ENCODE measurements around the gene TAF11L13.
"Not testable (repeated sequence)": the region's sequence is repeated elsewhere in the genome, so short reads cannot be mapped to it uniquely, and the experiment has no call there.

TAF11L13 gene

GRCh38 chr5:17631788-17632187, at the start of gene TAF11L13:
Gene TAF11L13, plus strand, starts transcription at chr5:17632088.
- DNase-seq (ENCODE audit: low read depth): not testable (repeated sequence)

- DNase-seq (ENCODE audit: low read depth): not testable (repeated sequence)
Measured at GRCh38 chr5:17585658-17586057, 46.2 kb upstream of the TAF11L13 start, which contains the start of gene TAF11L7. Gene TAF11L7, minus strand, starts transcription at chr5:17585758.

DNA sequence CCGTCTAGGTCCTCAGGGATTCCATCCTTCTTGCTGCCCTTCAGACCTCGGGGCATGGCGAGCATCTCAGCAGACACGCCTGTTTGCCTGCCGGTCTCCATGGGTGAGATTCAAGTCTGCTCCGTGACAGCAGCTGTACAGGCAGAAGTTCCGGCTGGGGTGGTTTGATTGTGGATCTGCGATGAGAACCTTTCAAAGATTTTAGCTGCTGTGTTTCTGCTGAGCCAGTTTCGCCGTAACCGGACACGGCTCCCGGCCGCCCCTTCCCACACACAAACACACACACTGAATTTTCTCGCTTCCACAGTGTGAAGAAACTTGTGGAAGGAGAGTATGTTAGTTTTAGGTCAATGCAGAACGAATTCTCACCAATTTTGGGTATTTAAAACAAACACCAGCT, 41.0 kb upstream of the TAF11L13 start, which contains the start of gene TAF11L8:
Gene TAF11L8 (minus strand): TSS at position 101 of the 400 bp plus-strand sequence.
- not testable (repeated sequence) for DNase-seq (ENCODE audit: low read depth)

DNA sequence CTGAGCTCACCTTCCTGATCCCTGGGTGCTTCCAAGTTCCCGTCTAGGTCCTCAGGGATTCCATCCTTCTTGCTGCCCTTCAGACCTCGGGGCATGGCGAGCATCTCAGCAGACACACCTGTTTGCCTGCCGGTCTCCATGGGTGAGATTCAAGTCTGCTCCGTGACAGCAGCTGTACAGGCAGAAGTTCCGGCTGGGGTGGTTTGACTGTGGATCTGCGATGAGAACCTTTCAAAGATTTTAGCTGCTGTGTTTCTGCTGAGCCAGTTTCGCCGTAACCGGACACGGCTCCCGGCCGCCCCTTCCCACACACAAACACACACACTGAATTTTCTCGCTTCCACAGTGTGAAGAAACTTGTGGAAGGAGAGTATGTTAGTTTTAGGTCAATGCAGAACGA, 37.6 kb upstream of the TAF11L13 start, which contains the start of gene TAF11L9:
Gene TAF11L9 (minus strand): TSS at position 140 of the 400 bp plus-strand sequence.
- DNase-seq (ENCODE audit: low read depth): not testable (repeated sequence)

GRCh38 chr5:17597728-17598127, 34.2 kb upstream of the TAF11L13 start, which contains the start of gene TAF11L10:
Gene TAF11L10, minus strand, starts transcription at chr5:17597828.
- not testable (repeated sequence) for DNase-seq (ENCODE audit: low read depth)

DNA sequence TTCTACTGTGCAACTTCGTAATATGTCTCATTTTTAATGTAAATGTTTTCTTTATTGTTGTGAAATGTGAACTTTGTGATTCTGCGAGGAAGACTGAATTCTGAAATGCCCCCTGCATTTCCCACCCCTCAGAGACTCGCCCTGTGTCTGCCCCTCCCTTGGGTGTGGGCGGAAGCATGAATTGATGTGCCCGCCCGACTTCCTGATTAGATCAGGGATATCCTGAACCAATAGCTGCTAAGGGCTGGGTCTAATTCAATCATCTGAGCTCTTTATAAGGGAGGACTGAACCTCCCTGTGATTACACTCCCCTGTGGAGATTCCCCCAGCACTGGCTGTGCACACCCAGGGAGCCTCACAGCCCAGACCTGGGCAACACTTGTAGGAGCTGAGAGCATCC, 28.0 kb upstream of the TAF11L13 start, which contains the start of gene TAF11L11:
Gene TAF11L11 (plus strand): TSS at position 304 of the 400 bp plus-strand sequence.
- DNase-seq (ENCODE audit: low read depth): not testable (repeated sequence)

GRCh38 chr5:17604951-17605350, 26.9 kb upstream of the TAF11L13 start:
- no peak for DNase-seq (ENCODE audit: low read depth)

- DNase-seq (ENCODE audit: low read depth): not testable (repeated sequence)
Measured at GRCh38 chr5:17607461-17607860, 24.4 kb upstream of the TAF11L13 start.

DNA sequence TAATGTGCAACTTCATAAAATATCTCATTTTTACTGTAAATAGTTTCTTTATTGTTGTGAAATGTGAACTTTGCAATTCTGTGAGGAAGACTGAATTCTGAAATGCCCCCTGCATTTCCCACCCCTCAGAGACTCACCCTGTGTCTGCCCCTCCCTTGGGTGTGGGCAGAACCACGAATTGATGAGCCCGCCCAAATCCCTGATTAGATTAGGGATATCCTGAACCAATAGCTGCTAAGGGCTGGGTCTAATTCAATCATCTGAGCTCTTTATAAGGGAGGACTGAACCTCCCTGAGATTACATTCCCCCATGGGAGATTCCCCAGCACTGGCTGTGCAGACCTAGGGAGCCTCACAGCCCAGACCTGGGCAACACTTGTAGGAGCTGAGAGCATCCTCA, 21.8 kb upstream of the TAF11L13 start, which contains the start of gene TAF11L12:
Gene TAF11L12 (plus strand): TSS at position 301 of the 400 bp plus-strand sequence.
- not testable (repeated sequence) for DNase-seq (ENCODE audit: low read depth)

- no peak for DNase-seq (ENCODE audit: low read depth)
Measured at GRCh38 chr5:17614872-17615605, 16.8 kb upstream of the TAF11L13 start.

DNA sequence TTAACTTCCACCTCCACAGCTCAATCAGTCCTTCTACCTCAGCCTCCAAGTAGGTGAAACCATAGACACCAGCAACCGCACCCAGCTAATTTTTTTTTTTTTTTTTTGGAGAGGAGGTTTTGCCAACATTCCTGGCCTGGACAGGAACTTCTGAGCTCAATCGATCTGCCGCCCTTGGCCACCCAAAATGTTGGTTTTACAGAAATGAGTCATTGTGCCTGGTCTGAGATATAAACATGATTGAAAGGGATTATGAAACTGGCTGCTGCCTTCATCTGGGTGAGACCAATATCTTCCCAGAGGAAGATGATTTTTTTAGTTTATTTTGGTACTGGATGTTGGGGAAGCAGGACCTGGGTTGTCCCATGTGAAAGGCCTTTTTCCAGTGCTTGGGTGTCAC, 12.5 kb upstream of the TAF11L13 start:
- DNase-seq (ENCODE audit: low read depth): no peak

GRCh38 chr5:17620627-17621026, 11.3 kb upstream of the TAF11L13 start:
- no peak for DNase-seq (ENCODE audit: low read depth)

- DNase-seq (ENCODE audit: low read depth): no peak
Measured at GRCh38 chr5:17625686-17626085, 6.2 kb upstream of the TAF11L13 start.

GRCh38 chr5:17634160-17634559, 2.3 kb downstream of the TAF11L13 start, which contains the start of gene TAF11L14:
Gene TAF11L14, plus strand, starts transcription at chr5:17634460.
- DNase-seq (ENCODE audit: low read depth): no peak

GRCh38 chr5:17649232-17649631, 17.3 kb downstream of the TAF11L13 start:
- not testable (repeated sequence) for DNase-seq (ENCODE audit: low read depth)

DNA sequence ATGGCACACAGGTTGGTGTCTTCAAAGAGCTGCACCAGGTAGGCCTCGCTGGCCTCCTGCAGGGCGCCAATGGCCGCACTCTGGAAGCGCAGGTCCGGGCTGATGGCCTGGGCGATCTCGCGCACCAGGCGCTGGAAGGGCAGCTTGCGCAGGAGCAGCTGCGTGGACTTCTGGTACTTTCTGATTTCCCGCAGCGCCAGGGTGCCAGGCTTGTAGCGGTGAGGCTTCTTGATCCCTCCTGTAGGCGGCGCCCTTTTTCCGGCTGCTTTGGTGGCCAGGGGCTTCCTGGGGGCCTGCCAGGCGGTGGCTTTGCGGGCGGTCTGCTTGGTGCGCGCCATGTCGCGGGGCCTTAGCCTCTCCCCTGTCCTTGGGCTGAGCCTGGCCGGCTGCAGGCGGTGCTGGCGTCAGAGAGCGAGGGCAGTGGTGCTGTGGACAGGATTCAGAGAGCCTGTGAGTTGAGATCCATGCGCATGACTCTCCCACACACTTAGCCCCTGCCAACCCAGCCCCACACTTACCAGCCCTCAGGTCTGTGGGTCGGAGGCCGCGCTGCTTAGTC, 23.4 kb downstream of the TAF11L13 start:
- not testable (repeated sequence) for DNase-seq (ENCODE audit: low read depth)

GRCh38 chr5:17655921-17656320, 24.0 kb downstream of the TAF11L13 start:
- no peak for DNase-seq (ENCODE audit: low read depth)

DNA sequence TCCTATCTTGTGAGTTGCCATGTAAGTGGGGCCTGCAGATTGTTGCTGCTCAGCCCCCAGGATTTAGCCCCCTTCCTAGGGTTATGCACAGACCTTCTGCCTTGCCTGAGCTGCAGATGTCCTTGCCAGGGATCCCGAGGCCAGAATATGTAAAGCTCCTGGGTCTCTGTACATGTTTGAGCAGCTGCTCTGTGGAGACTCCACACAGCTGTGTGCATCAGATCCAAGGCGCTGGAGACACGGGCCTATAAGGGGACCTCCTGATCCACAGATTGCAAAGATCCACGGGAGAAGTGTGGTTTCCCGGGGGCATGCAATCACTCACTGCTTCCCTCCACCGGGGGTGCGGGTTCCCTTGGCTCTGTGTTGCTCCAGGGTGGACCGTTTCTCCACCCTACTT, 31.3 kb downstream of the TAF11L13 start:
- no peak for DNase-seq (ENCODE audit: low read depth)

DNA sequence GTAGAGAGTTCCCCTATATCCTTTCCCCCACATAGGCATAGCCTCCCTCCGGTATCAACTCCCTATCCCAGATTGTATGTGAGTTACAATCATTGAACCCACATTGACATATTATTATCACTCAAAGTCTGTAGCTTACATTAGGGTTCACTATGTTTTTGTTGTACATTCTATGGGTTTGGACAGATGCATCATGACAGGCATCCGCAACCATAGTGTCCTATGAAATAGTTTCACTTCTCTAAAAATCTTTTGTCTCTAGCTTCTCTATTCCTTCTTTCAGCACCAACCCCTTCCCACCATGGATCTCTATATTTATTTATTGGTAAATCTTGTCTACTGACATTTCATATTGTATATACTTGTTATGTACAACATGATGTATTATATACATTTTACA, 33.9 kb downstream of the TAF11L13 start:
- DNase-seq (ENCODE audit: low read depth): no peak

DNA sequence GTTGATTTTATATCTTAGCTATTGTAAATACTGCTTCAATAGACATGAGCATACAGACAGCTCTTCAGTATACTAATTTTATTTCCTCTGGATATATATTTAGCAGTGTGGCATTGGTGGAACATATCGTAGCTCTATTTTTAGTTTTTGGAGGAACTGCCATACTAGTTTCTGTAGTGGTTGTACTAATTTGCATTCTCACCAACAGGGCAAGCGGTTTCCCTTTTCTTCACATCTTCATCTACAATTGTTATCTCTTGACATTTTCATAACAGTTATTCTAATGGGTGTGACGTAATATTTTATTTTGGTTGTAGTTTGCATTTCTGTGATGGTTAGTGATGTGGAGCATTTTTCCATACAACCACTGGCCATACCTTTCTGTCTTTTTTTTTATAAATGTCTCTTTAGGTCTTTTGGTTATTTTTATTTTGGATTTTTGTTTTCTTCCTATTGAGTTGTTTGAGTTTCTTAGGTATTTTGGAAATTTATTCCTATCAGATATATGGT, 34.9 kb downstream of the TAF11L13 start:
- no peak for DNase-seq (ENCODE audit: low read depth)

DNA sequence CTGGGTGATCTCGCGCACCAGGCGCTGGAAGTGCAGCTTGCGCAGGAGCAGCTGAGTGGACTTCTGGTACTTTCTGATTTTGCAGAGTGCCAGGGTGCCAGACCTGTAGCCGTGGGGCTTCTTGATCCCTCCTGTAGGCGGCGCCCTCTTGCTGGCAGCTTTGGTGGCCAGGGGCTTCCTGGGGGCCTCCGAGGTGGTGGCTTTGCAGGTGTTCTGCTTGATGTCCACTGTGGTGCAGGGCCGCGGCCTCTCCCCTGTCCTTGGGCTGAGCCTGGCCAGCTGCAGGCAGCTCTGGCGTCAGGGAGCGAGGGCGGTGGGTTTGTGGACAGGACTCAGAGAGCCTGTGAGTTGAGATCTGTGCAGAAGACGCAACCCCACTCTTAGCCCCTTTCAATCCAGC, 38.5 kb downstream of the TAF11L13 start:
- DNase-seq (ENCODE audit: low read depth): no peak

- DNase-seq (ENCODE audit: low read depth): no peak
Measured at GRCh38 chr5:17678751-17679324, 47.0 kb downstream of the TAF11L13 start.
